ENCODE results near the gene SMPD4.
"Not testable (repeated sequence)": the region's sequence is repeated elsewhere in the genome, so short reads cannot be mapped to it uniquely, and the experiment has no call there.

DNA sequence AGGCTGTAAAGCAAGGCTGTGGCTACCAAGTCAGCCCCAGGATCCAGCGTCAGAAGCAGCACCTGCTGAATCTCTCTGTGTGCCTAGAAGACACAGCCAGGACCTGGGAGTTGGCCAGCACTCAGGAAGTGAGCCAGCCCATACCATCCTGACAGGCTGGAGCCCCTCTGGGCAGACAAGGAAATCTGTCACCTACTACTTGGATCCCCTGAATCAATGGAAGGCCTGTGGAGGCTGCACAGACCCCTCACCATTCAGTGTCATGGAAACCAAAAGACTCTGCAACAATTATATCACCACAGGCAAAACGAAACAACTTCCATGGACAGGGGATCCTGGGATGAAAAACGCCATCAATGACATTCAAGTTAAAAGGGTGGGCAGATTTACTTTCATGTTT, 14.8 kb downstream of the SMPD4 start:
- TF ChIP-seq, protein P1, sequence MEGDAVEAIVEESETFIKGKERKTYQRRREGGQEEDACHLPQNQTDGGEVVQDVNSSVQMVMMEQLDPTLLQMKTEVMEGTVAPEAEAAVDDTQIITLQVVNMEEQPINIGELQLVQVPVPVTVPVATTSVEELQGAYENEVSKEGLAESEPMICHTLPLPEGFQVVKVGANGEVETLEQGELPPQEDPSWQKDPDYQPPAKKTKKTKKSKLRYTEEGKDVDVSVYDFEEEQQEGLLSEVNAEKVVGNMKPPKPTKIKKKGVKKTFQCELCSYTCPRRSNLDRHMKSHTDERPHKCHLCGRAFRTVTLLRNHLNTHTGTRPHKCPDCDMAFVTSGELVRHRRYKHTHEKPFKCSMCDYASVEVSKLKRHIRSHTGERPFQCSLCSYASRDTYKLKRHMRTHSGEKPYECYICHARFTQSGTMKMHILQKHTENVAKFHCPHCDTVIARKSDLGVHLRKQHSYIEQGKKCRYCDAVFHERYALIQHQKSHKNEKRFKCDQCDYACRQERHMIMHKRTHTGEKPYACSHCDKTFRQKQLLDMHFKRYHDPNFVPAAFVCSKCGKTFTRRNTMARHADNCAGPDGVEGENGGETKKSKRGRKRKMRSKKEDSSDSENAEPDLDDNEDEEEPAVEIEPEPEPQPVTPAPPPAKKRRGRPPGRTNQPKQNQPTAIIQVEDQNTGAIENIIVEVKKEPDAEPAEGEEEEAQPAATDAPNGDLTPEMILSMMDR (conservative IDR thresholded peaks at IDR 0.05): not testable (repeated sequence)
- TF ChIP-seq ZFX (IDR thresholded peaks at IDR 0.05): not testable (repeated sequence)

Measured in C4-2B (cell line).